AG09319 (cell line): ENCODE results near the gene RPRD1A.
"Not testable (repeated sequence)": the region's sequence is repeated elsewhere in the genome, so short reads cannot be mapped to it uniquely, and the experiment has no call there.

Experiments
- DNase-seq: peaks from one replicate; pipeline ENCODE4 v3.0.0-alpha.2; 2010; ENCODE audit warnings: low read depth; ENCODE audit errors: extremely low read depth
- TF ChIP-seq, protein P1 (sequence below): IDR thresholded peaks from 2 replicates; pipeline ENCODE4 v1.5.1; 2011; ENCODE audit warnings: low read depth, mild to moderate bottlenecking, inconsistent platforms, low read length, moderate library complexity

The RPRD1A gene

DNA sequence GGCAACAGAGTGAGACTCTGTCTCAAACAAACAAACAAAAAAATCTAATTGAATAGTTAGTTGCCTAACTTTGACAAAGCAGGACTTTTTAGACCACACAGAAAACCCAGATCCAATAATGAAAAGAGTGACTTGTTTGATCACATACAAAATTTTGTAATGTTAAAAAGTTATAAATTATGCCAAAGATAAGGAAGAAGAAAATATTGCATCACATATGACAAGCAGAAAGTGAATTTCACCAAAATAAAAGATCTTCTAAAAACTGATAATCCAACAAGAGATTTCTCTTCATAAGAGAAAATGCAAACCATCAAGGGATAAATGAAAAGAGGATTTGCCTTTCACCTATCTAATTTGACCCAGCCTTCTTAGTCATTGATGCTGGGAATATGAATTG, 97.7 kb downstream of the RPRD1A start:
- DNase-seq, result no peak
- TF ChIP-seq, protein P1, sequence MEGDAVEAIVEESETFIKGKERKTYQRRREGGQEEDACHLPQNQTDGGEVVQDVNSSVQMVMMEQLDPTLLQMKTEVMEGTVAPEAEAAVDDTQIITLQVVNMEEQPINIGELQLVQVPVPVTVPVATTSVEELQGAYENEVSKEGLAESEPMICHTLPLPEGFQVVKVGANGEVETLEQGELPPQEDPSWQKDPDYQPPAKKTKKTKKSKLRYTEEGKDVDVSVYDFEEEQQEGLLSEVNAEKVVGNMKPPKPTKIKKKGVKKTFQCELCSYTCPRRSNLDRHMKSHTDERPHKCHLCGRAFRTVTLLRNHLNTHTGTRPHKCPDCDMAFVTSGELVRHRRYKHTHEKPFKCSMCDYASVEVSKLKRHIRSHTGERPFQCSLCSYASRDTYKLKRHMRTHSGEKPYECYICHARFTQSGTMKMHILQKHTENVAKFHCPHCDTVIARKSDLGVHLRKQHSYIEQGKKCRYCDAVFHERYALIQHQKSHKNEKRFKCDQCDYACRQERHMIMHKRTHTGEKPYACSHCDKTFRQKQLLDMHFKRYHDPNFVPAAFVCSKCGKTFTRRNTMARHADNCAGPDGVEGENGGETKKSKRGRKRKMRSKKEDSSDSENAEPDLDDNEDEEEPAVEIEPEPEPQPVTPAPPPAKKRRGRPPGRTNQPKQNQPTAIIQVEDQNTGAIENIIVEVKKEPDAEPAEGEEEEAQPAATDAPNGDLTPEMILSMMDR, result no peak

DNA sequence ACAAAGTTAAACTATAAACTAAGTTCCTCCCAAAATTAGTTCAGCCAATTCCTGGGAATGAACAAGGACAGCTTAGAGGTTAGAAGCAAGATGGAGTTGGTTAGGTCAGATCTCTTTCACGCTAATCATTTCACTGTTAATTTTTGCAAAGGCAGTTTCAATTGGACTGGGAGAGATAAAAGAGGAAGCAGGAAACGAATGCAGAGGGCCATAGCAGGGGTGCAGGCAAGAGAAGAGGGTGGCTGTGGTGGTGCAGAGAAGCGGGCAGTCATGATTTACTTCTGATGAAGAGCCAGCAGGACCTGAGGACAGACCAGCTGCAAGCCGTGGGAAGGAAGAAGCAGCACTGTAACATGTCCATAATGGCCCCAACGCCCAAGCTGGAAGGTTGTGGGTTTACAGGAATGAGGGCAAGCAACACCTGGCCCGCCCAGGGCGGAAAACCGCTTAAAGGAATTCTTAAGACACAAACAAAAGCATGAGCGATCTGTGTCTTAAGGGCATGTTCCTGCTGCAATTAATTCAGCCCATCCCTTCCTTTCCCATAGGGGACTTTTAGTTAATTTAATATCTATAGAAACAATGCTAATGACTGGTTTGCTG, 99.0 kb downstream of the RPRD1A start:
- TF ChIP-seq, protein P1, result no peak
- no peak for DNase-seq

DNA sequence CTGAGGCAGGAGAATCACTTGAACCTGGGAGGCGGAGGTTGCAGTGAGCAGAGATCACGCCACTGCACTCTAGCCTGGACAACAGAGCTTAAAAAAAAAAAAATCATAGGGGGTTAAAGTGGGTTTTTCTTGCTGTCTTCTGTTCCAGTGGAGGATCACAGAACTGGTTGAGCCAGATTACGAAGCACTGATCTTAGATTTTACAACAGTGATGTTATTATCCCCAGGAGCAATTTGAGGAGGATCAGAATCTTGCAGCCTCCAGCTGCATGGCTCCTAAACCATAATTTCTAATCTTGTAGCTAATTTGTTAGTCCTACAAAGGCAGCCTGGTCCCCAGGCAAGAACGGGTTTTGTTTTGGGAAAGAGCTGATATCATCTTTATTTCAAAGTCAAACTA, 99.5 kb downstream of the RPRD1A start:
- DNase-seq, result not testable (repeated sequence)

DNA sequence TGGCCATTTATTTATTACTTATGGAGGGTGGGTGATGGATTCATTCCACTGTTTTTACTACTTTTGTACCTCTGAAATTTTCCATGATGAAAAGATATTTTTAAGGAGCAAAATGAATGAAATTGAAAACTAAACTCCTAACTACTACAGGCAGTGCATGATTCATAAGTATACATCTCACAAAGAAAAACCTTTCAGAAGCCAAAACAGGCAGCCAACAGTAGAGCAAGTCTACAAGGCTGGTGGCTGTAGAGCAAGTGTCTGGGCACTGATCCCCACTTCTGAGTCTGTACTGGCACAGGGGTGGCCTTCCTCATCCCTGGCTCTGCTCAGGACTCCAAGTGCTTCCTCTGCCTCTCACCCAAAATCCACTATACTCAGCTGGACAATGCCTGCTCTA, 103.0 kb downstream of the RPRD1A start:
- no peak for DNase-seq

DNA sequence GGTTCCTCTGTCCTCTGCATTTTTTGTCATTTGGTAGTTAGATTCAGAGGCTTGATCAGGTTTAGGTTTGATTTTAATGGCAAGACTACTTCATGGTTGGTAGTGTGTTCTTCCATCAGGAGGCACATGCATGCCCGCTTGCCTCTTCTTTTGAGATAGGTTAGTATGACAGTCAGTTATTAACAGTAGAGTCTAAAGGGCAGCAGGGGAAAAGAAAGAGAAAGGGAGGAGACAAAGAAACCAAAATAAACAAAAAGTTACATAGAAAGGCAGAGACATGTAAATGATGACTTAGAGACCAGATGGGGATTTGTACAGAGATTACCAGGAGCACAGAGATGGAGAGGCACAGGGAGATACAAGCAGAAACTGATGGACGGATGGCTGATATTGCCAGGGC, 105.0 kb downstream of the RPRD1A start:
- TF ChIP-seq, protein P1, result no peak
- DNase-seq, result no peak

More for the DNA sequence above, 103.0 kb downstream of the RPRD1A start:
- TF ChIP-seq, protein P1, result no peak

DNA sequence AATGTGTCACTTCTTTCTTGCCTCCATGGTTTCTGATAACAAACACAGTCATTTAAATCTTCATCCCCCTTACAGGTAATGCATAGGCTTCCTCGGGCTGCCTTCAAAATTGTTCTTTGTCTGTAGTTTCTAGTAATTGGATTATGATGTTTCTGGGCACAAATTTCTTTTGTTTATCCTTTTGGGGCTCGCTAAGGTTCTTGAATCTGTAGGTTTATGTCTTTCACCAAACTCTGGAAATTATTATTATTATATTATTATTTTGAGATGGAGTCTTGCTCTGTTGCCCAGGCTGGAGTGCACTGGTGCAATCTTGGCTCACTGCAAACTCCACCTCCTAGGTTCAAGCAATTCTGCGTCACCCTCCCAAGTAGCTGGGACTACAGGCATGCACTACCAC, 111.1 kb downstream of the RPRD1A start:
- no peak for DNase-seq
- TF ChIP-seq, protein P1, result no peak

DNA sequence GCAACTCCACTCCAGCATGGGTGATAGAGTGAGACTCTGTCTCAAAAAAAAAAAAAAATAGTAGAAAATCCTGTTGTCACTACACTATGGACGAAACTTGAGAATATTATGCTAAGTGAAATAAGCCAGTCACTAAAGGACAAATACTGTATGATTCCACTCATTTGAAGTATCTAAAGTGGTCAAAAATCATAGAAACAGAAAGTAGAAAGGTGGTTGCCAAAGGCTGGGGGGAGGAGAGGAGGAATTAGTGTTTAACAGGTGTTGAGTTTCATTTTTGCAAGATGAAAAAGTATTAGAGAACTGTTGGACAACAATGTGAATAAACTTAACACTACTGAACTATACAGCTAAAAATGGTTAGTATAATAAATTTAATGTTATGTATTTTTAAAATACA, 113.7 kb downstream of the RPRD1A start:
- no peak for DNase-seq
- TF ChIP-seq, protein P1, result no peak

DNA sequence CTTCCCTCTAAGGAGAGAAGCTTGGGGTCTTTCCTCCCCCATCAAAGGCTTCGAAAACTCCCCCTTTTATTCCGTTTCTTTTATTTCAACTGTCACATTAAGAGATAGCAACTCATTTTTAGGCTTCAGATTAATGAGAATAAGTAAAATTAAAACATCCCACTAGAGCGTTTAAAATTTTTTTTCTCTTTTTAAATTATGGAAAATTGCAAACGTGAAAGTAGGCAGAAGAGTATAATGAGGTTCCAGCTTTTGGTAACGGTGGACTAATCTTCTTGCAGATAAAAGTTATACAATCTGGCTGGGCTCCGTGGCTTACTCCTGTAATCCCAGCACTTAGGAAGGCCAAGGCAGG, 116.8 kb downstream of the RPRD1A start:
- DNase-seq, result no peak
- TF ChIP-seq, protein P1, result no peak
